Measurements from ENCODE around the gene BCAR1. TPM values are rescaled to one million over a fixed set of nuclear protein-coding genes. Genes with fewer than 3 reads are reported as not detected.
"Not testable (repeated sequence)": the region's sequence is repeated elsewhere in the genome, so short reads cannot be mapped to it uniquely, and the experiment has no call there.

BCAR1 gene
- total RNA-seq, 4 donors from 2014 or later, result 34.6 to 63.7 (median 37.0) TPM

GRCh38 chr16:75280331-75280804 lies 28.9 kb upstream of the BCAR1 start:
- Histone ChIP-seq H3K9me3 (no peaks in the 10 kb centered on the region), H3K4me1 (no peaks in the 10 kb centered on the region), H3K27ac (no peak overlapping the region), H3K4me3 (no peak overlapping the region), H3K36me3 (peaks cover 0 to 9% of the 10 kb centered on the region in 2 donors), H3K27me3 (no peaks in the 10 kb centered on the region)
- WGBS, 2 donors (ENCODE audit: low coverage in 1 of 2), result 89 to 94% methylated on average over 3 of the region's 8 CpGs
- no peak for TF ChIP-seq POLR2A (IDR thresholded peaks at IDR 0.05)
- TF ChIP-seq EP300 (IDR thresholded peaks at IDR 0.05), result no peak
- TF ChIP-seq POLR2AphosphoS5 (IDR thresholded peaks at IDR 0.05), result no peak
- TF ChIP-seq CTCF (IDR thresholded peaks at IDR 0.05), result no peak
- ATAC-seq, result no peak

- WGBS, 2 donors (ENCODE audit: low coverage in 1 of 2), result 56 to 59% methylated on average over 1 to 10 of the region's 10 CpGs
- ATAC-seq, result no peak
- H3K27ac ChIP-seq, result no peak overlapping the region
These were observed 27.9 kb upstream of the BCAR1 start for GRCh38 chr16:75279305-75279704.

GRCh38 chr16:75273054-75273925 lies 21.9 kb upstream of the BCAR1 start:
- TF ChIP-seq CTCF (IDR thresholded peaks at IDR 0.05) (no peak), EP300 (IDR thresholded peaks at IDR 0.05) (no peak), POLR2AphosphoS5 (IDR thresholded peaks at IDR 0.05) (no peak), POLR2A (IDR thresholded peaks at IDR 0.05) (no peak)
- no peak overlapping the region for H3K27ac ChIP-seq
- no peaks in the 10 kb centered on the region for H3K9me3 ChIP-seq
- no peak overlapping the region for H3K4me3 ChIP-seq
- 92 to 100% methylated on average over 1 to 15 of the region's 23 CpGs for WGBS, 2 donors (ENCODE audit: low coverage in 1 of 2)
- no peaks in the 10 kb centered on the region for H3K27me3 ChIP-seq
- H3K36me3 ChIP-seq, result no peaks in the 10 kb centered on the region
- ATAC-seq, result no peak
- peaks cover 0 to 13% (median under 1%) of the 10 kb centered on the region in 3 donors for H3K4me1 ChIP-seq

More at GRCh38 chr16:75279305-75279704, 27.9 kb upstream of the BCAR1 start:
- Histone ChIP-seq H3K4me1 (no peaks in the 10 kb centered on the region), H3K36me3 (peaks cover 0 to 5% of the 10 kb centered on the region in 2 donors), H3K27me3 (no peaks in the 10 kb centered on the region), H3K4me3 (no peak overlapping the region), H3K9me3 (no peaks in the 10 kb centered on the region)
- no peak for TF ChIP-seq POLR2A (IDR thresholded peaks at IDR 0.05)
- no peak for TF ChIP-seq CTCF (IDR thresholded peaks at IDR 0.05)
- TF ChIP-seq EP300 (IDR thresholded peaks at IDR 0.05), result no peak
- no peak for TF ChIP-seq POLR2AphosphoS5 (IDR thresholded peaks at IDR 0.05)

- not testable (repeated sequence) for H3K4me3 ChIP-seq, H3K9me3 ChIP-seq, ATAC-seq, H3K27me3 ChIP-seq, H3K36me3 ChIP-seq, H3K27ac ChIP-seq
- WGBS, 2 donors (ENCODE audit: low coverage in 1 of 2), result 90 to 91% methylated on average over 7 to 8 of the region's 10 CpGs
- H3K4me1 ChIP-seq, result peaks cover 0 to 20% (median 7%) of the 10 kb centered on the region in 3 donors
These were observed 21.2 kb upstream of the BCAR1 start for GRCh38 chr16:75272629-75273028.

GRCh38 chr16:75272097-75272551 lies 20.7 kb upstream of the BCAR1 start:
- ATAC-seq, result no peak
- WGBS, 2 donors (ENCODE audit: low coverage in 1 of 2), result no CpG with 5 or more reads among the region's 12 CpGs

More at GRCh38 chr16:75272097-75272551, 20.7 kb upstream of the BCAR1 start:
- H3K4me1 ChIP-seq, result peaks cover 0 to 25% (median 9%) of the 10 kb centered on the region in 3 donors
- no peak overlapping the region for H3K27ac ChIP-seq
- no peaks in the 10 kb centered on the region for H3K27me3 ChIP-seq
- no peak for TF ChIP-seq CTCF (IDR thresholded peaks at IDR 0.05)
- TF ChIP-seq POLR2AphosphoS5 (IDR thresholded peaks at IDR 0.05), result no peak
- TF ChIP-seq EP300 (IDR thresholded peaks at IDR 0.05), result no peak
- no peak for TF ChIP-seq POLR2A (IDR thresholded peaks at IDR 0.05)
- H3K36me3 ChIP-seq, result no peaks in the 10 kb centered on the region
- no peak overlapping the region for H3K4me3 ChIP-seq
- no peaks in the 10 kb centered on the region for H3K9me3 ChIP-seq
